Measurements from ENCODE around the gene EPO. TPM values are rescaled to one million over a fixed set of nuclear protein-coding genes. Genes with fewer than 3 reads are reported as not detected.

Gene EPO
- 1 to 10 TPM in 1 of 4 donors, not detected in 3; 1.1 TPM for total RNA-seq

GRCh38 chr7:100720279-100720670 lies at the start of gene EPO:
Gene EPO (plus strand): TSS chr7:100720468. CDS start chr7:100720981, 513 bp downstream.
- H3K4me3 ChIP-seq, result peak within 1 kb of the TSS in 1 of 2 donors; percentile 19

GRCh38 chr7:100671353-100672327 lies 48.6 kb upstream of the EPO start:
- no peaks in the 10 kb centered on the region for H3K4me1 ChIP-seq
- intact Hi-C loops (cut with DNase I; ENCODE audit: low total_unique reads), result loop anchor here (10.0 kb wide), 1 partner anchor 87 kb away; the partner anchor contains the start of genes FBXO24 and LRCH4
- no peak for TF ChIP-seq POLR2A (IDR thresholded peaks at IDR 0.05)
- no peak for TF ChIP-seq CTCF (IDR thresholded peaks at IDR 0.05)

More at GRCh38 chr7:100720279-100720670, at the start of gene EPO:
- intact Hi-C loops (cut with DNase I; ENCODE audit: low total_unique reads), result loop anchor here (5.0 kb wide), 1 partner anchor 132 kb away; the partner anchor contains the start of gene SLC12A9
- no peaks in the 10 kb centered on the region for H3K9me3 ChIP-seq
- TF ChIP-seq POLR2A (IDR thresholded peaks at IDR 0.05) (no peak), CTCF (IDR thresholded peaks at IDR 0.05) (no peak)
- H3K36me3 ChIP-seq, result no peaks in the 10 kb centered on the region
- H3K4me1 ChIP-seq, result peaks cover 0 to 6% of the 10 kb centered on the region in 2 donors
- H3K27ac ChIP-seq, result no peak within 1 kb of the TSS
- DNase-seq, result no peak
- H3K27me3 ChIP-seq, result peaks cover 0 to 4% of the 10 kb centered on the region in 2 donors

GRCh38 chr7:100673302-100673941 lies 46.8 kb upstream of the EPO start, which contains the start of gene GNB2:
Gene GNB2 (plus strand): TSS chr7:100673740. CDS start chr7:100676266, 2,526 bp downstream.
- peak; percentile 99 to 100 for DNase-seq
- H3K27me3 ChIP-seq, result no peaks in the 10 kb centered on the region
- H3K36me3 ChIP-seq, result no peaks in the 10 kb centered on the region
- no peaks in the 10 kb centered on the region for H3K4me1 ChIP-seq
- intact Hi-C loops (cut with DNase I; ENCODE audit: low total_unique reads), result loop anchor here (10.0 kb wide), 1 partner anchor 89 kb away; the partner anchor contains the start of genes FBXO24 and LRCH4
- peak in 2 of 4 experiments; percentile 9 to 12 for TF ChIP-seq CTCF (IDR thresholded peaks at IDR 0.05)
- peak; percentile 72 to 94 for TF ChIP-seq POLR2A (IDR thresholded peaks at IDR 0.05)
- no peaks in the 10 kb centered on the region for H3K9me3 ChIP-seq
- peak within 1 kb of the TSS; percentile 76 to 94 for H3K4me3 ChIP-seq
- H3K27ac ChIP-seq, result peak within 1 kb of the TSS; percentile 85 to 92

More at GRCh38 chr7:100671353-100672327, 48.6 kb upstream of the EPO start:
- no peaks in the 10 kb centered on the region for H3K36me3 ChIP-seq
- DNase-seq, result no peak
- no peaks in the 10 kb centered on the region for H3K27me3 ChIP-seq
- no peak overlapping the region for H3K27ac ChIP-seq
- no peaks in the 10 kb centered on the region for H3K9me3 ChIP-seq
- H3K4me3 ChIP-seq, result no peak overlapping the region

- TF ChIP-seq POLR2A (IDR thresholded peaks at IDR 0.05) (peak in 1 of 2 donors; percentile 7), CTCF (IDR thresholded peaks at IDR 0.05) (no peak)
- Histone ChIP-seq H3K27ac (peak overlapping the region; percentile 85 to 92), H3K4me1 (no peaks in the 10 kb centered on the region), H3K36me3 (no peaks in the 10 kb centered on the region), H3K27me3 (no peaks in the 10 kb centered on the region), H3K4me3 (peak overlapping the region; percentile 76 to 94), H3K9me3 (no peaks in the 10 kb centered on the region)
- intact Hi-C loops (cut with DNase I; ENCODE audit: low total_unique reads), result loop anchor here (10.0 kb wide), 1 partner anchor 89 kb away; the partner anchor contains the start of genes FBXO24 and LRCH4
- DNase-seq, result peak; percentile 60 to 61
These were observed 46.3 kb upstream of the EPO start for GRCh38 chr7:100673942-100674410.
